ENCODE data around the gene ADAT3.

GRCh38 chr19:1873524-1874473 lies 31.4 kb upstream of the ADAT3 start:
- TF ChIP-seq FOXM1 (IDR thresholded peaks at IDR 0.05; ENCODE audit: borderline replicate concordance) (no peak), SUZ12 (IDR thresholded peaks at IDR 0.05) (no peak), FOXK2 (IDR thresholded peaks at IDR 0.05) (no peak), ZNF384 (IDR thresholded peaks at IDR 0.05) (no peak), L3MBTL2 (conservative IDR thresholded peaks at IDR 0.05) (no peak), LEF1 (IDR thresholded peaks at IDR 0.05; ENCODE audit: borderline replicate concordance) (no peak), ARNT (IDR thresholded peaks at IDR 0.05) (no peak), HDGF (IDR thresholded peaks at IDR 0.05; ENCODE audit: borderline replicate concordance) (no peak), BHLHE40 (IDR thresholded peaks at IDR 0.05; ENCODE audit: borderline replicate concordance) (no peak), CTBP1 (IDR thresholded peaks at IDR 0.05; ENCODE audit: borderline replicate concordance) (no peak), TARDBP (IDR thresholded peaks at IDR 0.05) (no peak)

Data from HEK293T (cell line).